ENCODE measurements around the gene HILPDA.
A peak's percentile ranks its signal among the peaks of the same experiment; 100 is the strongest.

DNA sequence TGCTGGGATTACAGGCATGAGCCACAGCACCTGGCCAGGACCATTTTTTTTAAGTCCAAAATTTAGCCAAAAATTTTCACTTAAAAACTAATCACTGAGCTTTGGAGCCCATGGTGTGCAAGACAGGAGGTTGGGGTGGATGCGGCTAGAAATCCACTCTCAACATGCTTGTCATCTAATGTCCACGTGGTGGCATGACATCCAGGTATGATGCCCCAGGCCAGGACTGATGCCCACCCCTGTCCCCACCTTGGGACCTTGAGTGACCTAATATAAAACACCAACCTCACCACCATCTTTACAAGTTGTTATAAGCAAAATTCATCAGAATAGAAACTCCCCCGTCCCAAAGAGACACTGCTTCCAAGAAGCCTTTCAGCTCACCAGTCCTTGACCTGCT lies 25.5 kb upstream of the HILPDA start:
- TF ChIP-seq, protein P1, sequence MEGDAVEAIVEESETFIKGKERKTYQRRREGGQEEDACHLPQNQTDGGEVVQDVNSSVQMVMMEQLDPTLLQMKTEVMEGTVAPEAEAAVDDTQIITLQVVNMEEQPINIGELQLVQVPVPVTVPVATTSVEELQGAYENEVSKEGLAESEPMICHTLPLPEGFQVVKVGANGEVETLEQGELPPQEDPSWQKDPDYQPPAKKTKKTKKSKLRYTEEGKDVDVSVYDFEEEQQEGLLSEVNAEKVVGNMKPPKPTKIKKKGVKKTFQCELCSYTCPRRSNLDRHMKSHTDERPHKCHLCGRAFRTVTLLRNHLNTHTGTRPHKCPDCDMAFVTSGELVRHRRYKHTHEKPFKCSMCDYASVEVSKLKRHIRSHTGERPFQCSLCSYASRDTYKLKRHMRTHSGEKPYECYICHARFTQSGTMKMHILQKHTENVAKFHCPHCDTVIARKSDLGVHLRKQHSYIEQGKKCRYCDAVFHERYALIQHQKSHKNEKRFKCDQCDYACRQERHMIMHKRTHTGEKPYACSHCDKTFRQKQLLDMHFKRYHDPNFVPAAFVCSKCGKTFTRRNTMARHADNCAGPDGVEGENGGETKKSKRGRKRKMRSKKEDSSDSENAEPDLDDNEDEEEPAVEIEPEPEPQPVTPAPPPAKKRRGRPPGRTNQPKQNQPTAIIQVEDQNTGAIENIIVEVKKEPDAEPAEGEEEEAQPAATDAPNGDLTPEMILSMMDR (IDR thresholded peaks at IDR 0.05): peak in 1 of 4 donors; percentile 11
- TF ChIP-seq POLR2A (IDR thresholded peaks at IDR 0.05): no peak
